Measurements from ENCODE around the gene SDCCAG8. TPM values are rescaled to one million over a fixed set of nuclear protein-coding genes. Genes with fewer than 3 reads are reported as not detected.

Gene SDCCAG8
- total RNA-seq, 2 donors from 2014 or later = 41.7 to 55.6 TPM

GRCh38 chr1:243462929-243463697 lies 207.3 kb downstream of the SDCCAG8 start:
- intact Hi-C loops (cut with DNase I) = no loop called here
- no peaks in the 10 kb centered on the region for H3K4me1 ChIP-seq (replicated peaks)
- H3K27me3 ChIP-seq (replicated peaks; ENCODE audit: insufficient read depth) = no peaks in the 10 kb centered on the region
- no peaks in the 10 kb centered on the region for H3K9me3 ChIP-seq
- H3K36me3 ChIP-seq = no peaks in the 10 kb centered on the region
- H3K4me3 ChIP-seq = no peak overlapping the region
- WGBS = 100% methylated on average over 1 of the region's 1 CpG
- no peak for DNase-seq (ENCODE audit: low spot score)
- no peak overlapping the region for H3K27ac ChIP-seq
- TF ChIP-seq POLR2AphosphoS5 (IDR thresholded peaks at IDR 0.05) (no peak), CTCF (IDR thresholded peaks at IDR 0.05) (no peak), POLR2A (IDR thresholded peaks at IDR 0.05) (no peak)

- H3K9me3 ChIP-seq = no peaks in the 10 kb centered on the region
- H3K36me3 ChIP-seq = no peaks in the 10 kb centered on the region
- no peak overlapping the region for H3K4me3 ChIP-seq
- intact Hi-C loops (cut with DNase I) = no loop called here
- no peaks in the 10 kb centered on the region for H3K4me1 ChIP-seq (replicated peaks)
- no peak overlapping the region for H3K27ac ChIP-seq
- no peaks in the 10 kb centered on the region for H3K27me3 ChIP-seq (replicated peaks; ENCODE audit: insufficient read depth)
- no peak for DNase-seq (ENCODE audit: low spot score)
- WGBS = 92% methylated on average over 5 of the region's 5 CpGs
- no peak for TF ChIP-seq CTCF (IDR thresholded peaks at IDR 0.05)
- no peak for TF ChIP-seq POLR2AphosphoS5 (IDR thresholded peaks at IDR 0.05)
- TF ChIP-seq POLR2A (IDR thresholded peaks at IDR 0.05) = no peak
These were observed 209.2 kb downstream of the SDCCAG8 start for GRCh38 chr1:243465081-243465480.

- Histone ChIP-seq H3K27me3 (replicated peaks; ENCODE audit: insufficient read depth) (no peaks in the 10 kb centered on the region), H3K27ac (no peak overlapping the region), H3K4me1 (replicated peaks) (no peaks in the 10 kb centered on the region), H3K36me3 (no peaks in the 10 kb centered on the region), H3K4me3 (no peak overlapping the region), H3K9me3 (no peaks in the 10 kb centered on the region)
- 76% methylated on average over 5 of the region's 5 CpGs for WGBS
- no peak for TF ChIP-seq CTCF (IDR thresholded peaks at IDR 0.05)
- TF ChIP-seq POLR2A (IDR thresholded peaks at IDR 0.05) = no peak
- no peak for TF ChIP-seq POLR2AphosphoS5 (IDR thresholded peaks at IDR 0.05)
- intact Hi-C loops (cut with DNase I) = no loop called here
- no peak for DNase-seq (ENCODE audit: low spot score)
These were observed 209.9 kb downstream of the SDCCAG8 start for GRCh38 chr1:243465738-243466137.

- TF ChIP-seq POLR2AphosphoS5 (IDR thresholded peaks at IDR 0.05) (no peak), POLR2A (IDR thresholded peaks at IDR 0.05) (no peak), CTCF (IDR thresholded peaks at IDR 0.05) (no peak)
- H3K4me3 ChIP-seq = no peak overlapping the region
- no peaks in the 10 kb centered on the region for H3K27me3 ChIP-seq (replicated peaks; ENCODE audit: insufficient read depth)
- 100% methylated on average over 3 of the region's 3 CpGs for WGBS
- no peak overlapping the region for H3K27ac ChIP-seq
- H3K4me1 ChIP-seq (replicated peaks) = peaks cover 4% of the 10 kb centered on the region
- no peaks in the 10 kb centered on the region for H3K36me3 ChIP-seq
- H3K9me3 ChIP-seq = no peaks in the 10 kb centered on the region
- no peak for DNase-seq (ENCODE audit: low spot score)
- intact Hi-C loops (cut with DNase I) = no loop called here
These were observed 213.7 kb downstream of the SDCCAG8 start for GRCh38 chr1:243469497-243469896.

GRCh38 chr1:243470502-243470901 lies 214.7 kb downstream of the SDCCAG8 start:
- no peaks in the 10 kb centered on the region for H3K9me3 ChIP-seq
- no peaks in the 10 kb centered on the region for H3K36me3 ChIP-seq
- H3K4me1 ChIP-seq (replicated peaks) = peaks cover 4% of the 10 kb centered on the region
- H3K27me3 ChIP-seq (replicated peaks; ENCODE audit: insufficient read depth) = no peaks in the 10 kb centered on the region
- no peak overlapping the region for H3K27ac ChIP-seq
- 89% methylated on average over 7 of the region's 7 CpGs for WGBS
- no peak for TF ChIP-seq POLR2A (IDR thresholded peaks at IDR 0.05)
- intact Hi-C loops (cut with DNase I) = no loop called here
- DNase-seq (ENCODE audit: low spot score) = no peak
- no peak overlapping the region for H3K4me3 ChIP-seq
